ENCODE data around the gene GAPDH. TPM values are rescaled to one million over a fixed set of nuclear protein-coding genes. Genes with fewer than 3 reads are reported as not detected.
"Not testable (repeated sequence)": the region's sequence is repeated elsewhere in the genome, so short reads cannot be mapped to it uniquely, and the experiment has no call there.

Gene GAPDH
- 9,006 and 10,057 TPM in 2 replicates for total RNA-seq (2012; rRNA removed)

DNA sequence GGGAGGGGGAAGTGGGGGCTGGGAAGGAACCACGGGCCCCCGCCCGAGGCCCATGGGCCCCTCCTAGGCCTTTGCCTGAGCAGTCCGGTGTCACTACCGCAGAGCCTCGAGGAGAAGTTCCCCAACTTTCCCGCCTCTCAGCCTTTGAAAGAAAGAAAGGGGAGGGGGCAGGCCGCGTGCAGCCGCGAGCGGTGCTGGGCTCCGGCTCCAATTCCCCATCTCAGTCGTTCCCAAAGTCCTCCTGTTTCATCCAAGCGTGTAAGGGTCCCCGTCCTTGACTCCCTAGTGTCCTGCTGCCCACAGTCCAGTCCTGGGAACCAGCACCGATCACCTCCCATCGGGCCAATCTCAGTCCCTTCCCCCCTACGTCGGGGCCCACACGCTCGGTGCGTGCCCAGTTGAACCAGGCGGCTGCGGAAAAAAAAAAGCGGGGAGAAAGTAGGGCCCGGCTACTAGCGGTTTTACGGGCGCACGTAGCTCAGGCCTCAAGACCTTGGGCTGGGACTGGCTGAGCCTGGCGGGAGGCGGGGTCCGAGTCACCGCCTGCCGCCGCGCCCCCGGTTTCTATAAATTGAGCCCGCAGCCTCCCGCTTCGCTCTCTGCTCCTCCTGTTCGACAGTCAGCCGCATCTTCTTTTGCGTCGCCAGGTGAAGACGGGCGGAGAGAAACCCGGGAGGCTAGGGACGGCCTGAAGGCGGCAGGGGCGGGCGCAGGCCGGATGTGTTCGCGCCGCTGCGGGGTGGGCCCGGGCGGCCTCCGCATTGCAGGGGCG lies at the start of gene GAPDH:
Gene GAPDH (plus strand): TSS at position 595 of the 772 bp plus-strand sequence. CDS start 316 bp downstream, outside the sequence.
- Histone ChIP-seq H3K36me3 (ENCODE audit: insufficient read depth, low read length) (peaks cover 65% of the 10 kb centered on the region), H3K4me1 (ENCODE audit: control insufficient read depth, insufficient read depth, low read length) (peaks cover 47% of the 10 kb centered on the region), H3K27me3 (ENCODE audit: control insufficient read depth, insufficient read depth, low read length) (no peaks in the 10 kb centered on the region)

GRCh38 chr12:6488240-6488639 lies 46.1 kb upstream of the GAPDH start:
- Histone ChIP-seq H3K9ac (ENCODE audit: low read depth, low read length) (no peak overlapping the region), H3K27me3 (ENCODE audit: control insufficient read depth, insufficient read depth, low read length) (no peaks in the 10 kb centered on the region), H3K36me3 (ENCODE audit: insufficient read depth, low read length) (peaks cover 6% of the 10 kb centered on the region)

More for the DNA sequence above, at the start of gene GAPDH:
- Histone ChIP-seq H3K9me3 (replicated peaks; ENCODE audit: low read length) (no peaks in the 10 kb centered on the region), H3K4me3 (ENCODE audit: low read length) (peak within 1 kb of the TSS; percentile 94), H3K4me2 (ENCODE audit: low read length) (peak within 1 kb of the TSS; percentile 97), H3K9ac (ENCODE audit: low read depth, low read length) (peak within 1 kb of the TSS; percentile 96)

GRCh38 chr12:6489449-6489848 lies 44.9 kb upstream of the GAPDH start:
- Histone ChIP-seq H3K9me3 (replicated peaks; ENCODE audit: low read length) (no peaks in the 10 kb centered on the region), H3K27me3 (ENCODE audit: control insufficient read depth, insufficient read depth, low read length) (no peaks in the 10 kb centered on the region), H3K4me3 (ENCODE audit: low read length) (no peak overlapping the region), H3K9ac (ENCODE audit: low read depth, low read length) (no peak overlapping the region), H3K4me1 (ENCODE audit: control insufficient read depth, insufficient read depth, low read length) (peaks cover 5% of the 10 kb centered on the region), H3K36me3 (ENCODE audit: insufficient read depth, low read length) (peaks cover 6% of the 10 kb centered on the region), H3K4me2 (ENCODE audit: low read length) (no peak overlapping the region)

More at GRCh38 chr12:6488240-6488639, 46.1 kb upstream of the GAPDH start:
- H3K4me3 ChIP-seq (ENCODE audit: low read length) = no peak overlapping the region
- peaks cover 5% of the 10 kb centered on the region for H3K4me1 ChIP-seq (ENCODE audit: control insufficient read depth, insufficient read depth, low read length)
- no peaks in the 10 kb centered on the region for H3K9me3 ChIP-seq (replicated peaks; ENCODE audit: low read length)
- H3K4me2 ChIP-seq (ENCODE audit: low read length) = no peak overlapping the region

- not testable (repeated sequence) for H3K36me3 ChIP-seq (ENCODE audit: insufficient read depth, low read length); H3K9ac ChIP-seq (ENCODE audit: low read depth, low read length); H3K4me2 ChIP-seq (ENCODE audit: low read length); H3K9me3 ChIP-seq (replicated peaks; ENCODE audit: low read length); H3K27me3 ChIP-seq (ENCODE audit: control insufficient read depth, insufficient read depth, low read length); H3K4me3 ChIP-seq (ENCODE audit: low read length)
- peaks cover 18% of the 10 kb centered on the region for H3K4me1 ChIP-seq (ENCODE audit: control insufficient read depth, insufficient read depth, low read length)
These were observed 43.6 kb upstream of the GAPDH start for GRCh38 chr12:6490673-6491072.

DNA sequence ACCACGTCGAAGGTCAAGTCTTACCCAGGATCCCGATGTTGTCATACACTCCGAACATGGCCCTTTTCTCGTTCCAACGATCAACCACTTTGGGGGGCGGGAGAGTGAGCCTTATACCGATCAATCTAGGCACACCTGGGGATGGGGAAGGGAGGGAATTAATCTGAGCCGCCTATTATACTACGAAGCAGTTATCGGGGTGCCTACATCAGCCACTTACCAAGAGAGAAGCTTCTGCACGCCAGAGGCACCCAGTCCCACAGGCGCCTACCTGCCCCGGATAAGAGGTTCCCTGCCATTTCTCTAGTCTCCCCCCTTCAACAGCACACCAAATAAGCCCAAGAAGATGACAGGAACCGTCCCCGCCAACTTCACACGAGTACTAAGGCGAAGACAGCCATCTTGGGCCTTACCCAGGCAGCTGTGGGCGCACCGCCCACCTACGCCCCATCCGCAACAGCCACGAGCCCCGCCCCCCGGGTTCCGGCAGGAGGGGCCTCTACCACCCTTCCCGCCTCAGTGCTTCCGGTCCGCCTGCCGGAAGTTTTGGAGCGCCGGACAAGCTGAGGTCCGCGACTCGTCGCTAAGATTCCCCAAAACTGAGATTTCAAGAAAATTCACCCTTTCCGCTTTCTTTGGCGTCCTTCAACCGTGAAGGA lies 41.4 kb upstream of the GAPDH start, which contains the start of gene MRPL51:
Gene MRPL51 (minus strand): TSS at position 425 of the 659 bp plus-strand sequence. CDS start 126 bp downstream, at position 299.
- H3K4me1 ChIP-seq (ENCODE audit: control insufficient read depth, insufficient read depth, low read length) = peaks cover 21% of the 10 kb centered on the region
- peaks cover 20% of the 10 kb centered on the region for H3K36me3 ChIP-seq (ENCODE audit: insufficient read depth, low read length)
- no peaks in the 10 kb centered on the region for H3K27me3 ChIP-seq (ENCODE audit: control insufficient read depth, insufficient read depth, low read length)
- H3K4me3 ChIP-seq (ENCODE audit: low read length) = peak within 1 kb of the TSS; percentile 96
- H3K9me3 ChIP-seq (replicated peaks; ENCODE audit: low read length) = no peaks in the 10 kb centered on the region
- peak within 1 kb of the TSS; percentile 95 for H3K9ac ChIP-seq (ENCODE audit: low read depth, low read length)
- peak within 1 kb of the TSS; percentile 91 for H3K4me2 ChIP-seq (ENCODE audit: low read length)

GRCh38 chr12:6493497-6494257 lies 40.6 kb upstream of the GAPDH start, which contains the start of gene NCAPD2:
NCAPD2 (plus strand) TSS chr12:6494102; CDS start chr12:6495099, 997 bp downstream.
- peak within 1 kb of the TSS; percentile 95 for H3K9ac ChIP-seq (ENCODE audit: low read depth, low read length)
- H3K36me3 ChIP-seq (ENCODE audit: insufficient read depth, low read length) = peaks cover 20% of the 10 kb centered on the region
- no peaks in the 10 kb centered on the region for H3K9me3 ChIP-seq (replicated peaks; ENCODE audit: low read length)
- peak within 1 kb of the TSS; percentile 96 for H3K4me3 ChIP-seq (ENCODE audit: low read length)
- peak within 1 kb of the TSS; percentile 91 for H3K4me2 ChIP-seq (ENCODE audit: low read length)
- peaks cover 21% of the 10 kb centered on the region for H3K4me1 ChIP-seq (ENCODE audit: control insufficient read depth, insufficient read depth, low read length)
- no peaks in the 10 kb centered on the region for H3K27me3 ChIP-seq (ENCODE audit: control insufficient read depth, insufficient read depth, low read length)

- peak overlapping the region; percentile 91 for H3K4me2 ChIP-seq (ENCODE audit: low read length)
- H3K36me3 ChIP-seq (ENCODE audit: insufficient read depth, low read length) = peaks cover 22% of the 10 kb centered on the region
- H3K9ac ChIP-seq (ENCODE audit: low read depth, low read length) = peak overlapping the region; percentile 95
- peaks cover 21% of the 10 kb centered on the region for H3K4me1 ChIP-seq (ENCODE audit: control insufficient read depth, insufficient read depth, low read length)
- no peaks in the 10 kb centered on the region for H3K9me3 ChIP-seq (replicated peaks; ENCODE audit: low read length)
- H3K4me3 ChIP-seq (ENCODE audit: low read length) = peak overlapping the region; percentile 96
- H3K27me3 ChIP-seq (ENCODE audit: control insufficient read depth, insufficient read depth, low read length) = no peaks in the 10 kb centered on the region
These were observed 40.0 kb upstream of the GAPDH start for GRCh38 chr12:6494258-6494743.

DNA sequence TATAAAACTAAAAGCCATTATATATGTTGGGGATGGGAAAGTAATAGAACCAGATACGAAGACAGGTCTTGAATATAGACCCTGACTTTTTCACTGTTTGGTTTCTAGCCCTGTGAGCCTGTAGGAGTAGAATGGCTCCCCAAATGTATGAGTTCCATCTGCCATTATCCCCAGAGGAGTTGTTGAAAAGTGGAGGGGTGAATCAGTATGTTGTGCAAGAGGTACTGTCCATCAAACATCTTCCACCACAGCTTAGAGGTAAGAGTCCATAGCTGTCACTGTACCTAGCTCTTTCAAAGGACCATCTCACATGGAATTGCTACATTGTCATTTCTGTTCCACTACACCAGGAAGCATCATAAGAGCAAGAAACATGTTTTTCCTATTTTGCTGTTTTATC lies 39.3 kb upstream of the GAPDH start:
- peak overlapping the region; percentile 91 for H3K4me2 ChIP-seq (ENCODE audit: low read length)
- H3K36me3 ChIP-seq (ENCODE audit: insufficient read depth, low read length) = peaks cover 28% of the 10 kb centered on the region
- H3K4me1 ChIP-seq (ENCODE audit: control insufficient read depth, insufficient read depth, low read length) = peaks cover 21% of the 10 kb centered on the region
- H3K4me3 ChIP-seq (ENCODE audit: low read length) = peak overlapping the region; percentile 96
- H3K9me3 ChIP-seq (replicated peaks; ENCODE audit: low read length) = no peaks in the 10 kb centered on the region
- H3K27me3 ChIP-seq (ENCODE audit: control insufficient read depth, insufficient read depth, low read length) = no peaks in the 10 kb centered on the region
- peak overlapping the region; percentile 95 for H3K9ac ChIP-seq (ENCODE audit: low read depth, low read length)

- not testable (repeated sequence) for H3K4me2 ChIP-seq (ENCODE audit: low read length); H3K9me3 ChIP-seq (replicated peaks; ENCODE audit: low read length); H3K4me3 ChIP-seq (ENCODE audit: low read length); H3K27me3 ChIP-seq (ENCODE audit: control insufficient read depth, insufficient read depth, low read length); H3K9ac ChIP-seq (ENCODE audit: low read depth, low read length)
- Histone ChIP-seq H3K36me3 (ENCODE audit: insufficient read depth, low read length) (peaks cover 42% of the 10 kb centered on the region), H3K4me1 (ENCODE audit: control insufficient read depth, insufficient read depth, low read length) (peaks cover 17% of the 10 kb centered on the region)
These were observed 37.0 kb upstream of the GAPDH start for GRCh38 chr12:6497291-6497690.

DNA sequence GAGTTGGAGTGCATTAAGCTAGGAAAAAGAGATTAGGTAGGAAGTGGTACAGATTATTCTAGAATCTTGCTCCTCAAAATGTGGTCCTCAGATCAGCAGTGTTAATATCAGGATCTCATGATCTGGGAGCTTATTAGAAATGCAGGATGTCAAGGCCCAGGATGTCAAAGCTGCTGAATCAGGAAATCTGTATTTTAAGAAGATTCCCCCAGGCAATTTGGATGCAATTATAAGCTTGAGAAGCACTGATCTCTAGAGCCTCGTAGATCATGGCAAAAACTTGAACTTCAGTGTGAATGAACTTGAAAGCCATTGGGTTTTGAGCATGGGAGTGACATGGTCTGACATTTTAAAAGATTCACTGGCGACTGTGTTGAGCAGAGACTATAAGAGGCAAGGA lies 33.9 kb upstream of the GAPDH start:
- Histone ChIP-seq H3K9ac (ENCODE audit: low read depth, low read length) (no peak overlapping the region), H3K4me3 (ENCODE audit: low read length) (no peak overlapping the region), H3K9me3 (replicated peaks; ENCODE audit: low read length) (no peaks in the 10 kb centered on the region), H3K36me3 (ENCODE audit: insufficient read depth, low read length) (peaks cover 49% of the 10 kb centered on the region), H3K4me2 (ENCODE audit: low read length) (no peak overlapping the region), H3K4me1 (ENCODE audit: control insufficient read depth, insufficient read depth, low read length) (peaks cover 5% of the 10 kb centered on the region), H3K27me3 (ENCODE audit: control insufficient read depth, insufficient read depth, low read length) (no peaks in the 10 kb centered on the region)

All from skeletal muscle satellite cell (primary cell).